ENCODE results near the gene MYLK.
"Not testable (repeated sequence)": the region's sequence is repeated elsewhere in the genome, so short reads cannot be mapped to it uniquely, and the experiment has no call there.

Gene MYLK

GRCh38 chr3:123720638-123721037 lies 163.5 kb downstream of the MYLK start:
- no peak for DNase-seq

GRCh38 chr3:123719862-123720453 lies 164.2 kb downstream of the MYLK start:
- DNase-seq, result no peak

GRCh38 chr3:123719061-123719756 lies 164.9 kb downstream of the MYLK start:
- DNase-seq, result peak; percentile 34 to 65

GRCh38 chr3:123718108-123718507 lies 166.0 kb downstream of the MYLK start:
- DNase-seq, result no peak

GRCh38 chr3:123717451-123717850 lies 166.7 kb downstream of the MYLK start:
- DNase-seq, result not testable (repeated sequence)

GRCh38 chr3:123716411-123716810 lies 167.7 kb downstream of the MYLK start:
- no peak for DNase-seq

GRCh38 chr3:123713211-123713610 lies 170.9 kb downstream of the MYLK start:
- peak; percentile 56 to 93 for DNase-seq

- no peak for DNase-seq
Observed at GRCh38 chr3:123712077-123712860, 171.9 kb downstream of the MYLK start.

GRCh38 chr3:123711356-123711755 lies 172.8 kb downstream of the MYLK start:
- no peak for DNase-seq

- DNase-seq, result no peak
Observed at GRCh38 chr3:123708531-123708930, 175.6 kb downstream of the MYLK start.

GRCh38 chr3:123707641-123708040 lies 176.5 kb downstream of the MYLK start:
- not testable (repeated sequence) for DNase-seq

GRCh38 chr3:123706871-123707270 lies 177.3 kb downstream of the MYLK start:
- no peak for DNase-seq

- DNase-seq, result no peak
Observed at GRCh38 chr3:123705488-123706285, 178.4 kb downstream of the MYLK start.

- not testable (repeated sequence) for DNase-seq
Observed at GRCh38 chr3:123703663-123704062, 180.5 kb downstream of the MYLK start.

GRCh38 chr3:123702720-123703119 lies 181.4 kb downstream of the MYLK start:
- no peak for DNase-seq

- peak in 1 of 2 donors; percentile 45 for DNase-seq
Observed at GRCh38 chr3:123702057-123702456, 182.1 kb downstream of the MYLK start.

- DNase-seq, result no peak
Observed at GRCh38 chr3:123700791-123701722, 183.1 kb downstream of the MYLK start.

- no peak for DNase-seq
Observed at GRCh38 chr3:123698813-123699212, 185.3 kb downstream of the MYLK start.

GRCh38 chr3:123696808-123697207 lies 187.3 kb downstream of the MYLK start:
- DNase-seq, result no peak

GRCh38 chr3:123695731-123696640 lies 188.1 kb downstream of the MYLK start:
- no peak for DNase-seq

GRCh38 chr3:123695152-123695551 lies 189.0 kb downstream of the MYLK start:
- no peak for DNase-seq
